ENCODE data around the gene PURA.

DNA sequence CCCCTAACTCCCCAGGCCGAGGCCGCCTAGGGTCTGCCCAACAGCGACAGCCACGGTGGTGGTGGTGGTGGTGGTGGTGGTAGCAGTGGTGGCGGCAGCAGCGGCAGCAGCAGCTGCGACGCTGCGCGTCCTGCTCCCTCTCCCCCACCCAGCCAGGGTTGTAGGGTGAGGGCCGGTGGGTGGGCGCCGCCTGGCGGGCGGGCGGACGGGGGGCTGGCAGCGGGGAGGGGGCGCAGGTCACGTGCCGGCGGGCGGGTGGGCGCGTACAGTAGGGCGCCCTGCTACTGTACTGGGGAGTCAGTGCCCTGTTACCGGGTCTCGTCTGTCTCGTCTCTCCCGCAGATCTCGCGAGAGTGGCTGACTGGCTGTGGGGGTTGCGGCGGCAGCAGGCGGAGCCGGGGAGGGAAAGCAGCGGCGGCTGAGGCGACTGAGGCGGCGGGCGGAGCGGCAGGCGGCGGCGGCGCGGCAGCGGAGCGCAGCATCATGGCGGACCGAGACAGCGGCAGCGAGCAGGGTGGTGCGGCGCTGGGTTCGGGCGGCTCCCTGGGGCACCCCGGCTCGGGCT lies at the start of gene PURA:
- TF ChIP-seq, protein P1, sequence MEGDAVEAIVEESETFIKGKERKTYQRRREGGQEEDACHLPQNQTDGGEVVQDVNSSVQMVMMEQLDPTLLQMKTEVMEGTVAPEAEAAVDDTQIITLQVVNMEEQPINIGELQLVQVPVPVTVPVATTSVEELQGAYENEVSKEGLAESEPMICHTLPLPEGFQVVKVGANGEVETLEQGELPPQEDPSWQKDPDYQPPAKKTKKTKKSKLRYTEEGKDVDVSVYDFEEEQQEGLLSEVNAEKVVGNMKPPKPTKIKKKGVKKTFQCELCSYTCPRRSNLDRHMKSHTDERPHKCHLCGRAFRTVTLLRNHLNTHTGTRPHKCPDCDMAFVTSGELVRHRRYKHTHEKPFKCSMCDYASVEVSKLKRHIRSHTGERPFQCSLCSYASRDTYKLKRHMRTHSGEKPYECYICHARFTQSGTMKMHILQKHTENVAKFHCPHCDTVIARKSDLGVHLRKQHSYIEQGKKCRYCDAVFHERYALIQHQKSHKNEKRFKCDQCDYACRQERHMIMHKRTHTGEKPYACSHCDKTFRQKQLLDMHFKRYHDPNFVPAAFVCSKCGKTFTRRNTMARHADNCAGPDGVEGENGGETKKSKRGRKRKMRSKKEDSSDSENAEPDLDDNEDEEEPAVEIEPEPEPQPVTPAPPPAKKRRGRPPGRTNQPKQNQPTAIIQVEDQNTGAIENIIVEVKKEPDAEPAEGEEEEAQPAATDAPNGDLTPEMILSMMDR (IDR thresholded peaks at IDR 0.05), result peak in 8 of 12 donors; percentile 6 to 47 (median 34)
- TF ChIP-seq POLR2A (IDR thresholded peaks at IDR 0.05), result peak in 1 of 2 donors; percentile 66
